ENCODE results near the gene TESMIN. TPM values are rescaled to one million over a fixed set of nuclear protein-coding genes. Genes with fewer than 3 reads are reported as not detected.
A peak's percentile ranks its signal among the peaks of the same experiment; 100 is the strongest.

TESMIN gene
- total RNA-seq: 1.4 and 2.4 TPM in 2 replicates

- TF ChIP-seq CTCF (IDR thresholded peaks at IDR 0.05; ENCODE audit: insufficient read depth, low read length, severe bottlenecking): no peak
- FAIRE-seq (no peak), DNase-seq (ENCODE audit: low read depth) (peak; percentile 44)
- H3K27me3 ChIP-seq (ENCODE audit: control insufficient read depth, insufficient read depth, low read length): no peaks in the 10 kb centered on the region
- H3K4me3 ChIP-seq (ENCODE audit: low read depth, low read length): peak within 1 kb of the TSS; percentile 47
- peaks cover 2% of the 10 kb centered on the region for H3K36me3 ChIP-seq (ENCODE audit: control insufficient read depth, insufficient read depth, low read length)
Measured at GRCh38 chr11:68751331-68751856, at the start of gene TESMIN. Gene TESMIN, minus strand, starts transcription at chr11:68751520. Its CDS starts 860 bp downstream, at chr11:68750660.

- H3K36me3 ChIP-seq (ENCODE audit: control insufficient read depth, insufficient read depth, low read length): peaks cover 1% of the 10 kb centered on the region
- FAIRE-seq: no peak
- DNase-seq (ENCODE audit: low read depth): no peak
- no peak overlapping the region for H3K4me3 ChIP-seq (ENCODE audit: low read depth, low read length)
- no peaks in the 10 kb centered on the region for H3K27me3 ChIP-seq (ENCODE audit: control insufficient read depth, insufficient read depth, low read length)
- TF ChIP-seq CTCF (IDR thresholded peaks at IDR 0.05; ENCODE audit: insufficient read depth, low read length, severe bottlenecking): peak; percentile 73
Measured at GRCh38 chr11:68798221-68798813, 47.0 kb upstream of the TESMIN start.

GRCh38 chr11:68796801-68797200 is 45.5 kb upstream of the TESMIN start:
- H3K36me3 ChIP-seq (ENCODE audit: control insufficient read depth, insufficient read depth, low read length): peaks cover 1% of the 10 kb centered on the region
- no peak for TF ChIP-seq CTCF (IDR thresholded peaks at IDR 0.05; ENCODE audit: insufficient read depth, low read length, severe bottlenecking)
- FAIRE-seq: no peak
- no peak for DNase-seq (ENCODE audit: low read depth)
- no peak overlapping the region for H3K4me3 ChIP-seq (ENCODE audit: low read depth, low read length)
- no peaks in the 10 kb centered on the region for H3K27me3 ChIP-seq (ENCODE audit: control insufficient read depth, insufficient read depth, low read length)

GRCh38 chr11:68792400-68792966 is 41.2 kb upstream of the TESMIN start:
- no peak for TF ChIP-seq CTCF (IDR thresholded peaks at IDR 0.05; ENCODE audit: insufficient read depth, low read length, severe bottlenecking)
- Histone ChIP-seq H3K4me3 (ENCODE audit: low read depth, low read length) (no peak overlapping the region), H3K27me3 (ENCODE audit: control insufficient read depth, insufficient read depth, low read length) (no peaks in the 10 kb centered on the region), H3K36me3 (ENCODE audit: control insufficient read depth, insufficient read depth, low read length) (peaks cover 1% of the 10 kb centered on the region)
- DNase-seq (ENCODE audit: low read depth) (peak; percentile 1), FAIRE-seq (no peak)

- Histone ChIP-seq H3K27me3 (ENCODE audit: control insufficient read depth, insufficient read depth, low read length) (no peaks in the 10 kb centered on the region), H3K4me3 (ENCODE audit: low read depth, low read length) (no peak overlapping the region), H3K36me3 (ENCODE audit: control insufficient read depth, insufficient read depth, low read length) (peaks cover 1% of the 10 kb centered on the region)
- no peak for DNase-seq (ENCODE audit: low read depth)
- no peak for FAIRE-seq
- no peak for TF ChIP-seq CTCF (IDR thresholded peaks at IDR 0.05; ENCODE audit: insufficient read depth, low read length, severe bottlenecking)
Measured at GRCh38 chr11:68784653-68785052, 33.3 kb upstream of the TESMIN start.
